NT2/D1 (cell line): ENCODE results near the gene ANKRD16.

Experiments
- DNase-seq: peaks from one replicate; pipeline ENCODE4 v3.0.0-alpha.2; 2011; ENCODE audit warnings: low read depth, low spot score
- H3K27me3 ChIP-seq: 2 replicates; pipeline ENCODE4 v1.6.0; 2011; ENCODE audit warnings: mild to moderate bottlenecking; ENCODE audit not compliant: insufficient read length, insufficient read depth
- H3K36me3 ChIP-seq: 2 replicates; pipeline ENCODE4 v1.6.1; 2011; ENCODE audit warnings: mild to moderate bottlenecking, low read length, mixed read lengths; ENCODE audit not compliant: insufficient read depth, insufficient read length
- H3K4me1 ChIP-seq: 2 replicates; pipeline ENCODE4 v1.5.1; 2011; ENCODE audit not compliant: insufficient read depth, insufficient read length
- H3K4me3 ChIP-seq: 2 replicates; pipeline ENCODE4 v1.5.1; 2011; ENCODE audit warnings: low read depth; ENCODE audit not compliant: insufficient read length
- H3K9ac ChIP-seq: 2 replicates; pipeline ENCODE4 v1.6.0; 2011; ENCODE audit warnings: low read depth; ENCODE audit not compliant: insufficient read length
- H3K9me3 ChIP-seq: 2 replicates; pipeline ENCODE4 v1.5.1; 2011; ENCODE audit warnings: mild to moderate bottlenecking, low read length; ENCODE audit not compliant: insufficient read depth
- SUZ12 ChIP-seq: IDR thresholded peaks from 2 replicates; pipeline ENCODE4 v1.6.1; 2011; ENCODE audit not compliant: insufficient read length, insufficient read depth; ENCODE audit errors: extremely low read depth
- YY1 ChIP-seq: IDR thresholded peaks from 2 replicates; pipeline ENCODE4 v1.6.1; 2011; ENCODE audit not compliant: insufficient read length, insufficient read depth
- ZNF274 ChIP-seq: IDR thresholded peaks from 2 replicates; pipeline ENCODE4 v1.6.1; 2011; ENCODE audit warnings: mild to moderate bottlenecking, low read depth, low read length

ANKRD16 gene

DNA sequence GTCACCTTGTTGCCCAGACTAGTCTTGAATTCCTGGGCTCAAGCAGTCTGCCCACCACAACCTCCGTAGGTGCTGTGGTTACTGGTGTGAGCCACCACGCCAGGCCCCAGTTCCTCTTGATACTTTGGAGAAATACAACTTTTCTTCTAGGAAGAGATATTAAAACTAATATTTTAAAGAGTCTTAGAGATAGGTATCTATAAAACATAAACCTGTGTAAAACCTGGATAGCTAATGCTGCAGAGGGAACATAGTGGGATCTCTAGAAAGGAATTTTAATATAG is 71.7 kb downstream of the ANKRD16 start:
- Histone ChIP-seq H3K27me3 (no peaks in the 10 kb centered on the region), H3K9ac (no peak overlapping the region), H3K36me3 (peaks cover 3% of the 10 kb centered on the region), H3K4me1 (no peaks in the 10 kb centered on the region), H3K4me3 (no peak overlapping the region), H3K9me3 (no peaks in the 10 kb centered on the region)
- DNase-seq = no peak
- TF ChIP-seq ZNF274 (no peak), YY1 (no peak), SUZ12 (no peak)

DNA sequence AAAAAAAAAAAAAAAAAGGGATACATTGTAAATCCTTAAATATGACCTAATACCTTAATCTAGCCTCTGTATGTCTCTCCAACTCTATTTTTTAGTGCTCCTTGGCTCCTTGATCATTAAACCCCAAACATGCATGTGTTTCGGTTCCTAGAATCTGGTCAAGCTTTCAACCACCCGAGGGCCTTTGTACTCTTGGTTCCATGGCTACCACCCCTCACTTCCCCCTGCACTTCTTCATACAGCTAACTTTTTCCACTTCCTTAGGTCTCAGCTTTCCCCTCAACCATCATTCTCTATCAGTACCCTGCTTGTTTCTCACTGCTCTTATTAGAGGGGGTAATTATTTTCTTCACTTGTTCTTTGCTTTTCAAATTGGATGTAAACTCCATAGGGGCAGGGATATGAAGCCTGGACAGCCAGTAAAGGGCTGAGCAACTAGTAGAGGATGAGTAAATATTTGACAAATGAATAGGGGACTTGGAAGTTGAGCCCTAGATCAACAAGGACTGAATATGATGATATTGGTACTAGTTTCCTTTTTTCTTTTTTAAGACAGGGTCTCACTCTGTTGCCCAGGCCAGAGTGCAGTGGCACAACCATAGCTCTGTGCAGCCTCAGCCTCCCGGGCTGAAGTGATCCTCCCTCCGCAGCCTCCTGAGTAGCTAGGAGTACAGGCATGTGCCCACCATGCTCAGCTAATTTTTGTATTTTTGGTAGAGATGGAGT is 72.2 kb downstream of the ANKRD16 start:
- H3K4me1 ChIP-seq = no peaks in the 10 kb centered on the region
- H3K27me3 ChIP-seq = no peaks in the 10 kb centered on the region
- no peak for TF ChIP-seq YY1
- no peak for TF ChIP-seq SUZ12
- TF ChIP-seq ZNF274 = no peak
- no peak overlapping the region for H3K9ac ChIP-seq
- no peak overlapping the region for H3K4me3 ChIP-seq
- H3K36me3 ChIP-seq = peaks cover 3% of the 10 kb centered on the region
- H3K9me3 ChIP-seq = no peaks in the 10 kb centered on the region
- no peak for DNase-seq

DNA sequence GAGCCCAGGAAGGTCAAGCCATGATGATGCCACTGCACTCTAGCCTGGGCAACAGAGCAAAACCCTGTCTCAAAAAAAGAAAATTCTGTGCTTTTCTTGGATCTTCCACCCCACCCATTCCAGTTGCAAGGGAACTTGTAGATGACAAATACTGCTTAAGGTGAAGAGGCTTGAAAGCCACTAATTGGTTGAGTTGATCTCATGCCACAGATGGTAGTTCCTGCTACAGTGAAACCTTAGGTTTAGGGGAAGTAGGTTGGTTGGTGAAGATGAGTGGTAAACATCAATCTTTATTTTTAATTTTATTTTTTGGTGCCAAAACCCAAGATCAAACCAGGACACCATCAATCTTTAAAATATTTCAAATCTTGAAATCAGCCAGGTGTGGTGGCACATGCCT is 73.5 kb downstream of the ANKRD16 start:
- Histone ChIP-seq H3K9ac (no peak overlapping the region), H3K36me3 (peaks cover 7% of the 10 kb centered on the region), H3K27me3 (no peaks in the 10 kb centered on the region), H3K4me1 (no peaks in the 10 kb centered on the region), H3K9me3 (no peaks in the 10 kb centered on the region), H3K4me3 (no peak overlapping the region)
- TF ChIP-seq YY1 (no peak), SUZ12 (no peak), ZNF274 (no peak)
- DNase-seq = no peak

DNA sequence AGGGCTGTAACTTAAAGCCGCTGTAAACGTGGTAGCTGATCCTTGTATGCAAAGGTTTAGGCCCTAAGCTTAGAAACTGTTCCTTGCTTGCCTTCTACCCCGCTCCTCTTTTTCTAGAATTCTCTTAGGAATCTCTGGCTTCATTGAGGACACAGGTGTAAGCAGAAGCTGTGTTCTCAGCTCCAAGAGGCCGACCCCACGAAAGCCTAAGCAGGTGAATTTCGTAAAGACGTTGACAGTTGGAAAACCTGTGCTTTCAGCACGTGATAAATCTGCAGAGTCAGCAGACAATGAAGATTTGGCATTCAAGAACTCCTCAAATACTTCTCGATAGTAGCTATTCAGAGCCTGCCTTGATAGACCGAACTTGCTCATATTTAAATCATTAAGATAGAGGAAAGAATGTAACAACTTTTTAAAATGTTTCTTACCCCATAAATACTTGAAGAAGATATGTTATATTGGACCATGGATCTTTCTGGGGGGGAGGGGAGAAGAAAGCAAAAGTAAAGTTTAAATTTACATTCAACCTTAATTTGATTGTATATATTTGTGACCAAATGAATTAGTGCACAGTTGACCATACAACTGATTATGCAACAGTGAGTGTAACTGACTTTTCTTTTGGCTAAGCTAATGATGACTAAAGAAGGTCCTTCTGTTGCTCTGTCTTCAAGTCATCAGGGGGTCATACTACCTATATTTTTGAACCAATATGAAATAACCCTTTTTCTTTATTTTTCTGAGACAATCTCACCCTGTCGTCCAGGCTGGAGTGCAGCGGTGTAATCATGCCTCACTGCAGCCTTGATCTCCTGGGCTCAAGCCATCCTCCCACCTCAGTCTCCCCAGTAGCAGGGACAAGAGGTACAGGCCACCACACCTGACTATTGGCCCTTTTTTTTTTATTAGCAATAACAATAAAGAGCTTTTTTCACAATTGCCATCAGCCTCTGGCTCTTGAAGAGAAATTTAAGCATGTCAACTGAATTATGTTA is 75.3 kb downstream of the ANKRD16 start:
- Histone ChIP-seq H3K4me3 (peak overlapping the region; percentile 82), H3K27me3 (no peaks in the 10 kb centered on the region), H3K9ac (peak overlapping the region; percentile 93), H3K36me3 (peaks cover 15% of the 10 kb centered on the region), H3K4me1 (no peaks in the 10 kb centered on the region), H3K9me3 (no peaks in the 10 kb centered on the region)
- DNase-seq = peak; percentile 5
- no peak for TF ChIP-seq ZNF274
- TF ChIP-seq SUZ12 = no peak
- TF ChIP-seq YY1 = no peak

DNA sequence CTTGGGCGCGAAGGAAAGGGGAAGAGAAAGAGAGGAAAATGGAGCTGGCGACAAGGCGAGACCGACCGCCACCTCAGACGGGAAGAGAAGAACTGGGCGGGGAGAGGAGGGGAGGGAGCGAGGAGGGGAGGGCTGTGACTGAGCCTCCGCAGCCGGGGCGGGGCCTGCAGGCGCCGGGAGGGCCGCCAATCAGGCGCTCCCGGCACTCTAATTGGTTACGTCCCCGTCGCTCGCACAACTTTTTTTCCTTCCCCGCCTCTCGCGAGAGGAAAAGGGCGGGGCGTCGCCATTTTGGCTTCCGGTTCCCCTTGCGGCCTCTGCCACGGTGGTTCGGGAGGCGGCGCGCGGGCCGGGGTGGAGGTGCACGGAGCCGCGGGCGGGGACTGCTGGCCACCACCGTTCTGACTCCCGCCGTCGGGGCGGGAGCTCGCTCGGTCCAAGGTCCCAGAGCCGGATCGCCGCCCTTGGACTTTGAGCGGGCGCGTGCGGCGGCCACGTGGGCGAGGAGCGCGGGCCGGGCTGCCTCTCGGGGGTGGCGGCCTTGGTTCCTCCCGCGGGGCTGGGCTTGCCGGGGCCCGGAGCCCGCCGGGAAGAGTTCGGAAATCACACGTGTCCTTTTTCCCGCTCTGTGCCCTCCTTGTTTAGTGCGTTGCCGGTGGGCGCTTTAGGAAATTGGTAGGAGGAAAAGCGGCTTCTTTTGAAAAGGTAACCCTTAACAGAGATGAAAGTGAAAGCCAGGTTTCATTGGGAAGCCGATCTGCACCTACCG is 76.2 kb downstream of the ANKRD16 start, which contains the start of gene GDI2:
Gene GDI2 (minus strand): TSS at position 94 of the 769 bp plus-strand sequence. CDS start 176 bp downstream, outside the sequence.
- H3K4me3 ChIP-seq = peak within 1 kb of the TSS; percentile 82
- peak; percentile 83 for DNase-seq
- H3K9ac ChIP-seq = peak within 1 kb of the TSS; percentile 95
- TF ChIP-seq SUZ12 (no peak), YY1 (peak; percentile 52)
- H3K27me3 ChIP-seq = no peaks in the 10 kb centered on the region
- no peaks in the 10 kb centered on the region for H3K4me1 ChIP-seq
- peaks cover 16% of the 10 kb centered on the region for H3K36me3 ChIP-seq
- no peaks in the 10 kb centered on the region for H3K9me3 ChIP-seq

DNA sequence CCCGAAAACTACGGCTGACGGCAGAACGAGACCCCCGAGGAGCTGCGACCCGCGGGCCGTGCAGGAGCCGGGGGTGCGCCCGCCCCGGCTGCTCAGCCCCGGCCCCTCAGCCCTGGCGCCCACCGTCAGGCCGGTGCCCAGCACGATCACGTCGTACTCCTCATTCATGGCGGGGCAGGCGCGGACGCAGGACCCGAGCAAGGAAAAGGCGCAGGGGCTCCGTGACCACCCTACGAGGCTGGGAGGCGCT is 76.7 kb downstream of the ANKRD16 start:
- Histone ChIP-seq H3K4me3 (peak overlapping the region; percentile 82), H3K4me1 (no peaks in the 10 kb centered on the region), H3K9me3 (no peaks in the 10 kb centered on the region), H3K9ac (peak overlapping the region; percentile 95), H3K27me3 (no peaks in the 10 kb centered on the region), H3K36me3 (peaks cover 16% of the 10 kb centered on the region)
- TF ChIP-seq ZNF274 (no peak), YY1 (no peak), SUZ12 (no peak)
- DNase-seq = no peak
